GM18508 (cell line): Measurements from ENCODE around the gene EVX1.

Source experiments
- ATAC-seq: cut with Tn5 transposase; IDR thresholded peaks from one replicate; pipeline ENCODE4 v1.9.1; 2021; ENCODE audit warnings: moderate number of reproducible peaks; ENCODE audit not compliant: insufficient read depth, unreplicated experiment

The EVX1 gene

DNA sequence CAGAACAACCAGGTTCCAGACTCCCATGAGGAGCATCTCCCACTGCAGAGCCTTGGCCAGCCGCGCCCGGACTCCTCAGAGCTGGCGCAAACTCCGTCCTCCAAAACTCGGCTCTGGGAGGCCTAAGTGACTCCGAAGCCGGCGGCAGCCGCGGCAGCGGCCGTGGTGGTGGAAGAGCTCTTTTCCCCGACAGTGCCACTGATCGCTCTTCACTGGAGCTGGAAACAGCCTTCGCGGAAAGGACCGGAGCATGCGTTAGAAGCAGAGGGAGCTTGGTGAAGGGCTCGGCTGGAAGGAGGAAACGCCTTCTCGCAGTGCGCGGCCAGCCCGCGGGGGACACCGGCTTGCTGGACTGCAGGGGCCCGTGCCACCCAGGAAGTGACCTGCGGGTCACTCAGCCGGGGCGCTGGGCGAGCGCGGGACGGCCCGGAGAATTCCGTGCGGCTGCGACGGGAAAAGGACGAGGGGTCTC lies 37.7 kb upstream of the EVX1 start:
- no peak for ATAC-seq

DNA sequence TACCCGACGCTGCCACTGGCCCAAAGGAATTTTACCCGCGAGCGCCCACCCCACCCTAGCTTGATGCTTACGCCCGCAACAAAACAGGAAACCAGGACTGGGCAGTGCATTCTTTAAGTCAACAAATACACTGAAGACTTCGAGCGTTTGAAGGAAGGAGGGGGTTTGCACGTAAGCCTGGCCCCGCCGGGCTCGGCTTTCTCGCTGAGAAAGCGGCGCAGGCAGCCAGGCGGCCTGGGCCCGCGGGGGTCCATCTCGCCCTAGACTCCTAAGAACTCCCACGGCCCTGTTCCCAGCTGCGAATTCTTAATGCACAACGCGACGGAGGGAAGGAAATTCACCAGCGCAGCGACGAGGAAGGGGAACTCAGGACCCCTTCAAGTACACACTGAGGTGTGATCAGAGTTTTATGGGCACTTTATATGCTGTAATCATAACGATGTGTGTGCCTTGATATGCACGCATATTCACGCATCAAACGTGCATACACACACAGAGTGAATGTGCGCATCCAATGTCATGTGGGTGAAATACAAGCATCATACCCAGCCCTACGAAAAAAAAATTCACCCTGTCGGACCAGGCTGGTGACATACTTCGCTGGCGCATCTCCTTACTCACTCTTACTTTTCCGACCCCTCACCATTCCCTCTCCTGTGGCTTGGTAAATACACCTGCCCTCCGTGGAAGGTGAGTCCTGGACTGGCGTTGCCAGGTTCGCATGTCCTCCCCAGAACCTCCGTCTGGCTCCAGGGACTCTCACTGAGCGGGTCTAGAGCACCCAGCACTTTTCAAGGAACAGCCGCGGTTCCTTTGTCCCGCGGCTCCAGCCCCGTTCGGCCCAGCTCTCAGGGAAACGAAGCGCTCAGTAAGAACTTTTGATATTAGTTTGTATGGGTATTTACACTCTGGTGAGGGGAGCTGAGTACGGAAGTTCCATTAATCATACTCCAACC lies 37.0 kb upstream of the EVX1 start:
- ATAC-seq = no peak

DNA sequence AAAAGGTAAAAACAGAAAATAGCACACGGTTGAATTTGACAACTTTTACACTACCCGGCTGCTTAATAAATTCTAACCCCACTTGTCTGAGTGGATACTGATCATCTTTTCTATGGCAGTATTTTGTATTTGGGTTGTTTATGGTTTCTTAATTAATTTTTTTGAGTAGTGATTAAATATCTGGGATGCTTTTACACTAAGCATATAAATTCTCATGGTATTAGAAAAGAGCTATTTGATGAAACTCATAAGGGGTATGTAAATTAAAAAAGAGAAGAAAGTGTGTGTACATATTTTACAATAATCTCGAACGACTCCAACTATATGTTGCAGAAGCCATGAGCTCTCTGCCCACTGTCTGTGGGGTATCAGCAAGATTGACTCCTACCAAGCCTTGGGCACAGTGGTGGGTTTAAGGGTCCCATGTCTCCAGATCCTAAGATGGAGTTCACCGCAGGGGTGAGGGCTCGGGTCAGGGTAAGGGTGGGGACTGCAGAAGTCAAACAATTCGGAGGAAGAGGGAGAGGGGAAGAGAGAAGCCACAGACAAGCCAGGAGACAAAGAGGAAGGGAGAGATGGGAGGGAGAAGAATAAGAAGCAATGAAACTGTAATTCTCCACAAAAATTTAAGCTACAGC lies 35.1 kb upstream of the EVX1 start:
- no peak for ATAC-seq

GRCh38 chr7:27208998-27209397 lies 33.6 kb upstream of the EVX1 start:
- ATAC-seq = no peak

- ATAC-seq = no peak
Observed at GRCh38 chr7:27209933-27210440, 32.6 kb upstream of the EVX1 start.

GRCh38 chr7:27210441-27211083 lies 32.0 kb upstream of the EVX1 start:
- ATAC-seq = no peak

DNA sequence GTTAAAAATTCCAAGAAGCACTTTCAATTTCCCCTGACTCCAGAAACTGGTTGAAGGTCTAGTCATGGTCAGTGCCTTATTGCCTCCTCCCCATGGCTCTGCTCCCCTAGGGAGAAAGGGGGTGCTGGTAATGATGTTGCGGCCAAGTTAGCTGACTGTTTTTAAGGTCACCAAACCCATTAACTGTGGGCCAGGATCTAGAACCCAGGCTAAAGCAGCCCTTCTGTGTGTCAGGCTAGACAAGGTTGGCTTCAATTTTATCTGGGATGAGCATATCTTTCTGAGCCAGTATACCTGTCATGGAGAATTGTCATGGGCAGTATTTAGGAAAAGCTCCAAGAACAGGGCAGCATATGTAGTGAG lies 31.5 kb upstream of the EVX1 start:
- ATAC-seq = no peak

DNA sequence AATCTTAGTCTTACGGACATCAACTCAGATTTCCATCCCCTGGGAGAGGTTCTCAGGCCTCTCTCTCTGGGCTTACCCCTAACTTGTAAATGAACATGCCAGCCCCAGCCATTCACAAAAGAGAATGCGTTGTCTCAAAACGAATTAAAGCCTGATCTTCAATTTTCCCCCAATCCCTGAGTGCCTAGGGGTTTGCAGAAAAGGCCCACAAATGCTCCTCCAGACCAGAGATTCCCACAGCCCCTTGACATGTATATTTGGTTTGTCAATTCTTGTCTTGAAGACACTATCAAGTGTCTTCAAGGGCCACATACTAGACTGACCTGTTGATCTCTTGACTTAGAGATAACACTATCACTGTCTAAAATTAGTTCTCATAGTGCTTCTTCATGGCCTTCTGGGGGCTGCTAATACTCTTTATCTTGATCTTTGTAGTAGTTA lies 30.8 kb upstream of the EVX1 start:
- no peak for ATAC-seq

GRCh38 chr7:27212497-27213432 lies 29.8 kb upstream of the EVX1 start:
- ATAC-seq = no peak

DNA sequence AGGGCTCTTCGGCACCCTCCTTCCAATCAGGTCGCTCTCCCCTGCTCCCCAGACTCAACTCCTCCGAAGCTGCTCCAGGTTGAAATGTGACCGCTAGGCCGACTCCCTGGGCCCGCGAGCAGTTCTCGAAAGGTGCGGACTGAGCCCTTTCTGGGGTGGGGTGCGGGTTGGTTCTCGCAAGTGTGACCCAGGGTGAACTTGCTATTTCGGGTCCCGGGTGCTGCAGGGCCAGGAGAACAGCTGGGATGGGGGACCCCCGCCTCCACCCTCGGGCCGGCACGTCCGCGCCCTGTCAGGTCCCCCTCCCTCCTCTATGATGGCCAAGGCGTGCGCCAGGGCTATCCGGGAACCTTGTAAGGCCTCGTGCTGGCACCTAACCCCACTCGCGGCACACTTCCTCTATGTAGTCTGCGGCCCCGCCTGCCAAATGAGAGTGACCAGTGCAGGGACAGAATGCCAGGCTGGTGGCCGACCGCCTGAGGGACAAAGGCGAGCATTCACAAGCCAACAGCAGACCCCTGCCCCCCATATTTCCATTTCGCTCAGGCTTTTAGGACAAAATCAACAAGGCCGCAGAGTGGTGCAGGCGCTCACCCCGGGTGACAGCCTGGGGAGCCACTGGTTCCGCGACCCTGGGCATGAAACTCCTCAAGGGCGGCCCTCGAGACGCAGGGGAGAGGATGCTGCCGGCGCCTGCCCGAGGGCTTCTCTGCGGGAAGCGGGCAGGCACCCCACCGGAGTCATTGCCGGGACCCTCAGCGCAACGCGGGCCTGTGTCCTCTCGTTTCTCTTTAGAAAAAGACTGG lies 29.0 kb upstream of the EVX1 start:
- ATAC-seq = no peak

- no peak for ATAC-seq
Observed at GRCh38 chr7:27214239-27214950, 28.2 kb upstream of the EVX1 start.

- no peak for ATAC-seq
Observed at GRCh38 chr7:27215356-27215755, 27.2 kb upstream of the EVX1 start.

GRCh38 chr7:27217951-27218350 lies 24.7 kb upstream of the EVX1 start:
- ATAC-seq = no peak

DNA sequence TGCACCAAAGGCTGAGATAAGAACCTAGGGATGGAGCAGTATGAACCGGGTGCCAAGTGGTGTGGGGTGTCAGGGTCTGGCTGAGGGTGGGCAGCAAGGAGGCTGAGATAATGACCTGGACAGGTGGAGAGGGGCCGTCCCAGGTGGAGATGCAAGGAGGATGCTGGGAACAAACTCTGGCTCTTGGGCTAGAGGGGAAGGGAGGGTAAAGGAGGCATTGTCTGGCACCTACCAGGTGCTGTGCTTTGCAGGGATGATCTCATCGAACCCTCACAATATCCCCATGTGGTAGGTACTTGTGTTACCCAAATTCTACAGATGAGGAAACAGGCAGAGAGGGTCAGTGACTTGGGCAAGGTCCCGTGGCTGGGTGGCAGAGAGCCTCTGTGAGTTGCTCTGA lies 22.8 kb upstream of the EVX1 start:
- ATAC-seq = no peak

GRCh38 chr7:27220440-27220955 lies 22.1 kb upstream of the EVX1 start:
- ATAC-seq = no peak

- ATAC-seq = no peak
Observed at GRCh38 chr7:27221201-27221797, 21.3 kb upstream of the EVX1 start.

GRCh38 chr7:27223941-27224575 lies 18.5 kb upstream of the EVX1 start:
- no peak for ATAC-seq
